ENCODE measurements around the gene CDH1.
A peak's percentile ranks its signal among the peaks of the same experiment; 100 is the strongest.
"Not testable (repeated sequence)": the region's sequence is repeated elsewhere in the genome, so short reads cannot be mapped to it uniquely, and the experiment has no call there.

CDH1 gene

DNA sequence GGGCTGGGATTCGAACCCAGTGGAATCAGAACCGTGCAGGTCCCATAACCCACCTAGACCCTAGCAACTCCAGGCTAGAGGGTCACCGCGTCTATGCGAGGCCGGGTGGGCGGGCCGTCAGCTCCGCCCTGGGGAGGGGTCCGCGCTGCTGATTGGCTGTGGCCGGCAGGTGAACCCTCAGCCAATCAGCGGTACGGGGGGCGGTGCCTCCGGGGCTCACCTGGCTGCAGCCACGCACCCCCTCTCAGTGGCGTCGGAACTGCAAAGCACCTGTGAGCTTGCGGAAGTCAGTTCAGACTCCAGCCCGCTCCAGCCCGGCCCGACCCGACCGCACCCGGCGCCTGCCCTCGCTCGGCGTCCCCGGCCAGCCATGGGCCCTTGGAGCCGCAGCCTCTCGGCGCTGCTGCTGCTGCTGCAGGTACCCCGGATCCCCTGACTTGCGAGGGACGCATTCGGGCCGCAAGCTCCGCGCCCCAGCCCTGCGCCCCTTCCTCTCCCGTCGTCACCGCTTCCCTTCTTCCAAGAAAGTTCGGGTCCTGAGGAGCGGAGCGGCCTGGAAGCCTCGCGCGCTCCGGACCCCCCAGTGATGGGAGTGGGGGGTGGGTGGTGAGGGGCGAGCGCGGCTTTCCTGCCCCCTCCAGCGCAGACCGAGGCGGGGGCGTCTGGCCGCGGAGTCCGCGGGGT is at the start of gene CDH1:
CDH1 (plus strand) TSS at position 247 of the 684 bp plus-strand sequence; CDS start at position 371, 124 bp downstream.
- DNase-seq, result peak; percentile 84

DNA sequence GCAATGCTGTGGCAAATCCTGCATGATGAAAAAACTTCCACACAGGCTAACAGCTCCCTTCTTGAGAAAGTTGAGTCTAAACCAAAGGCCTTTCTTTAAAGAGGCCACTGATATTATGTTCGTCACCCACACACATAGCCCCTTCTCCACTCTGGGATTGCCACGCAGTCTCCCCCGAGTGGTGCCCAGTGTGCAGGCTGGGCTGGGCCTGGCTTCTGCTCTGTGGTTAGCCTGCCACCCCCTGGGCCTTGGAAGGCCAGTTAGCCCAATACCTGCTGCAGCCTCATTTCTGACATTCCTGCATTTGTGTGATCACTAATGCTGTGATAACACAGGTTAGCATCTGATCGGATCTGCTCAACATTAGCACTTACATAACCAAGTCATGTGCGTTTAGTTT is 47.2 kb upstream of the CDH1 start:
- no peak for DNase-seq

- no peak for DNase-seq
Measured at GRCh38 chr16:68695575-68695974, 41.5 kb upstream of the CDH1 start.

GRCh38 chr16:68696514-68696913 is 40.6 kb upstream of the CDH1 start:
- no peak for DNase-seq

- DNase-seq, result no peak
Measured at GRCh38 chr16:68698091-68698490, 39.0 kb upstream of the CDH1 start.

GRCh38 chr16:68700120-68700519 is 37.0 kb upstream of the CDH1 start:
- no peak for DNase-seq

DNA sequence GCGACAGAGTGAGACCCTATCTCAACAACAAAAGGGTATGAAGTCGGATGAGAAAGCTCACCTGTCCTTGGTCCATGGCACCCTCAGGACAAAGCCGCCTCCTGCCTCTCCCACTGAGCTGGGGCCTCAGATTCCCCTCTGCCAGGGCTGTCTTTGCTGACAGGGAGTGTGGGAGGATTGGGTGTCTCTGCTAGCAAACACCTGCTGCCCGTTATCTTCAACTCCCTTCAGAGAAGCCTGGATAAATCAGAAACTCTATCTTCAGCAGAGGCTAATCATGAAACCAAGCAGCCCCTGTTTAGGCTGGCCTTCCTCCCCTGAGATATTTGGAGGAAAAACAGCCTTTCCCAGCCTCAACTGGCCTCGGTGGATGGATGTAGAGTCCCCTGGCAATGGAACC is 36.3 kb upstream of the CDH1 start:
- no peak for DNase-seq

DNA sequence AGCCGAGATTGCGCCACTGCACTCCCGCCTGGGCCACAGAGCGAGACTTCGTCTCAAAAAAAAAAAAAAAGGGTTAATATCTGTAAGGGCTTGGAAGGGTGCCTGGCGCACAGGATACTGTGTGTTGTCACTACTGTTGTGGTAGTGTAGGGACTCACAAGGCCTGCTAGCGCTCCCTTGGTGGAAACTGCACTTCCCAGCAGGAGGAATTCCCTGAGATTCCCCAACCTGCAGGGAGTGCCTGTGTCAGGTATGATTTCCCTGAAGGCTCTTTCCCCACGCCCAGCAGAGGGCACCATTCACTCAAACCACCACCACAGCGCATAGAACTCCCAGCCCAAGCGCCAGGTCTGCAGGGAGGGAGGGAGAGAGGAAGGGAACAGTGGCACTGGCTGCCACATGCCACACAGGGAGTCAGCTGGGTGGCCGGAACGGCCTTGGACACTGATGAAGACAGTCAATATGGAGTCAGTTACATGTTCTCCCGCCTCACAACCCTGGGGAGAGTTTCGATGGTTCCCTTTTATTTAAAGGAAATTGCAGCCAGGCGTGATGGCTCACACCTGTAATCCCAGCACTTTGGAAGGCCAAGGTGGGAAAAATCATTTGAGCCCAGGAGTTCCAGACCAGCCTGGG is 32.7 kb upstream of the CDH1 start:
- peak; percentile 62 for DNase-seq

DNA sequence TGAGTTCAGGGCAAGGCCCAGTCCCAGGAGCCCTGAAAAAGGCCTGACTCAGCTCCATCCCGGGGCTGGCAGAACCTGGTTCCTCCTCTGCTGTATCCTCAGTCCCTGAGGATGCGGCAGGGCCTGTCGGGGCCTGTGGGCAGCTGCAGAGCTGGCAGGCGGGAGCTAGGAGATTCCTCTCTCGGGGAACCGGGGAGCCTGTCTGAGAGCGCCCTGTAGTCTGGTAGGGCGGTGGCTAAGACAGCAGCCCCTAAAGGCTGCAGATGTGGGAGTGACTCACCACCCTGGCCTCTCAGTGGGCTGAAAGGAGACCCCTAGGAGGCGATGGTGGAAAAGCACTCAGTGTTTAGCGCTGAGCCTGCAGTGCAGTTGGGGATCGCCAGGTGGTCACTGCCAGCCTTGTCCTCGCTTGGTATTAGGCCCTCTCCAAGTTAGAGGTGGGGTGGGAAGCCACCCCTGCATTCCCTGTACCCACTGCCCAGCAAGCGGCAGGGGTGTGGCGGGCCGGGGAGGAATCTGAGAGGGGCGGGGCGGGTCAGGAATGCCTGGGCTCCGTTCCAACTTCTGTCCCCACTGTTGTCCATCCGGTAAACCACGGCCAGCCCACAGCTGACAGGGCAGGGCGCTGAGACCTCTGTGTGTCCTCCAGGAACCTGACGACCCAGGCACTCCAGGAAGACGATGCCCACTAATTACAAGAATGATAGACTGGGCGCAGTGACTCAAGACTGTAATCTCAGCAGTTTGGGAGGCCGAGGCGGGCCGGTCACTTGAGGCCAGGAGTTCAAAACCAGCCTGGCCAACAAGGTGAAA is 29.5 kb upstream of the CDH1 start:
- no peak for DNase-seq

DNA sequence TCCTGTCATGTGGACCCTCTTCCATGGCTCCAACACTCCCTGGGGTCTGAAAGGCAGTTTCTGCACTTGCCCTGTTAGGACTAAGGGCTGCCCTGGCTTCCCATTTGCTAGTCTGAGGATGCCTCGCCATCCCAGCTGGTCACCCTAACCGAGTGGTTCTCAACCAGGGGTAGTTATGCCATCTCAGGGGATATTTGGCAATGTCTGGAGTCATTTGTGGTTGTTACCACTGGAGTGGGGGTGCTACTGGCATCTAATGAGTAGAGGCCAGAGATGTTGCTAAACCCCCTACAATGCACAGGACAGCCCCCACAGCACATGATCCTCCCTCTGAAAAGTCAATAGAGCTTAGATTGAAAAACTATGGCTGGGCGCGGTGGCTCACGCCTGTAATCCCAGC is 26.9 kb upstream of the CDH1 start:
- no peak for DNase-seq

GRCh38 chr16:68711421-68712139 is 25.5 kb upstream of the CDH1 start:
- no peak for DNase-seq

DNA sequence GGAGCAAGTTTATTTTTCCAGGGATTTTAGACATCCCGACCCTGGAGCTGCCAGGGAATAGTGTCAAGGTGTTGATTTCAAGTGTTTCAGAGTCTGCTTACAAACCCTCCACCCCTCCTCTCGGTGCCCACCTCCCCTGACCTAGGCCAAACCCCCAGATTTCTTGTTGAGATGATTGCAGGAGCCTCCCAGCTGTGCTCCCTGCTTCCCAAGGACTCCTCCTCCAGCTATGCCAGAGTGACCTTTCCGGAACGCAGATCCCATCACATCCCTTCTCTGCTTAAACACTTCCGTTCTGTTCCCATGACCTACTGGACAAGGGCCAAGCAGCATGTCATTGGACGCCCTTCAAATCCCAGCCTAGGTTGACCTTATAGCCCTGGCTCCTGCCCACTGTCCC is 23.7 kb upstream of the CDH1 start:
- DNase-seq, result no peak

GRCh38 chr16:68715471-68715870 is 21.6 kb upstream of the CDH1 start:
- no peak for DNase-seq

- DNase-seq, result not testable (repeated sequence)
Measured at GRCh38 chr16:68716516-68716915, 20.6 kb upstream of the CDH1 start.

GRCh38 chr16:68717684-68718083 is 19.4 kb upstream of the CDH1 start:
- DNase-seq, result no peak

DNA sequence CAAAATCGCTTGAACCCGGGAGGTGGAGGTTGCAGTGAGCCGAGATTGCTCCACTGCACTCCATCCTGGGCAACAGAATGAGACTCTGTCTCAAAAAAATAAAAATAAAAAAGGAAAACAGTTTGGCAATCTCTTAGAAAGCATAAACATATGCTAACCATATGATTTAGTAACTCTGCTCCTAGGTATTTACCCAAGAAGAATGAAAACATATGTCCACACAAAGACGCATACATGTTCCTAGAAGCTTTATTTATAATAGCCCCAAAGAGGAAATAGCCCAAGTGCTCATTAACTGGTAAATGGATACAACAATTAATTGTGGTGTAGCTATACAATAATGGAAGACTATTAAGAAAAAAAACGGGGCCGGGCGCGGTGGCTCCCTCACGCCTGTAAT is 18.5 kb upstream of the CDH1 start:
- no peak for DNase-seq

DNA sequence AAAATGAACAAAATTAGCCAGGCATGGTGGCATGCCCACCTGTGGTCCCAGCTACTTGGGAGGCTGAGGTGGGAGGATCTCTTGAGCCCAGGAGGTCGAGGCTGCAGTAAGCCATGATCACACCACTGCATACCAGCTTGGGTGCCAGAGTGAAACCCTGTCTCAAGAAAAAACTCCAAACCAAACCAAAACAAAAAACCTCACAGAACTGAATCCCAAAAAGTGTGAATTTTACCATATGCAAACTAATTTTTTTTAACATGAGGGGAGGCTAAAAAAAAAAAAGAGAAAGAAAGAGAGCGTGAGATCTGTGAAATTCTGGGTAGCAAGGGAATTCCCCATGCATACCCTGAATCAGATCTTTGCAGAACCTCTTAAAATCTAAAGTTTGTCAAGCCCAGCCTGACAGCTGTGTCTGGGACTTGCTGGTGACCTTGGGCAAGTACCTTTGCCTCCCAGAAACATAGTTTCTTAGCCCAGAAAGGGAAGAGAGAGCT is 17.1 kb upstream of the CDH1 start:
- no peak for DNase-seq

DNA sequence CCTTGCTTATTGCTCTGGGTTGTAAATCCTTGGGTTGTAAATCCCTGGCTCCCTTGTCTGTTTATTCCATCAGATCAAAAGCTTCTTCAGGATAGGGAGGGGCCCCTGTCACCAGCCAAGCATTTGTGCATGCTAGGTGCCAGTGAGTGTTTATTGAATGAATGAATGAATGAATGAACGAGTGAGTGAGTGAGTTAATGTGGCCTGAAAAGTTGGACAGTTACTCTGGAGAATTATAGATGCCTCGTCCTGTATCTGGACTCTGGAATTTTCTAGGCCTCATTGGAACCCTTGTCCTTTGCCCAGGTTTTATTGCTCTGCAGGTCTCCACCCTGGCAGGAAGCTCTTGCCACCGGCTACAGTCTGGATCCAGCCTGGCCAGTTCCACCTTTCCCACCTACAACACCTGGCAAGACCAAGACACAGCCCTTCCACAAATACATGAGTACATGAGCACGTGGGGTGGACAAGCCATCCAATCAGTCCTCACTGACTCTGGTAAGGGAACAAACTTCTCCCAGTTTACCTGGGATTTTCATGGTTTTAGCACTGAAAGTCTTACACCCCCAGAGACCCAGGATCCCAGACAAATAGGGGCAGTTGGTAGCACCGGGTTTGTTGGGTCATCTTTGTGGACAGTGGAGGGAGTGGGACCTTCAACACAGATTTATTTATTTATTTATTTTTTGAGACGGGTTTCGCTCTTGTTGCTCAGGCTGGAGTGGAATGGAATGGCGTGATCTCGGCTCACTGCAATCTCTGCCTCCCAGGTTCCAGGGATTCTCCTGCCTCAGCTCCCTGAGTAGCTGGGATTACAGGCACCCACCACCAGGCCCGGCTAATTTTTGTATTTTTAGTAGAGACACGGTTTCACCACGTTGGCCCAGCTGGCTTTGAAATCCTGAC is 14.7 kb upstream of the CDH1 start:
- no peak for DNase-seq

GRCh38 chr16:68724797-68725196 is 12.3 kb upstream of the CDH1 start:
- DNase-seq, result no peak

- no peak for DNase-seq
Measured at GRCh38 chr16:68728523-68728922, 8.6 kb upstream of the CDH1 start.

DNA sequence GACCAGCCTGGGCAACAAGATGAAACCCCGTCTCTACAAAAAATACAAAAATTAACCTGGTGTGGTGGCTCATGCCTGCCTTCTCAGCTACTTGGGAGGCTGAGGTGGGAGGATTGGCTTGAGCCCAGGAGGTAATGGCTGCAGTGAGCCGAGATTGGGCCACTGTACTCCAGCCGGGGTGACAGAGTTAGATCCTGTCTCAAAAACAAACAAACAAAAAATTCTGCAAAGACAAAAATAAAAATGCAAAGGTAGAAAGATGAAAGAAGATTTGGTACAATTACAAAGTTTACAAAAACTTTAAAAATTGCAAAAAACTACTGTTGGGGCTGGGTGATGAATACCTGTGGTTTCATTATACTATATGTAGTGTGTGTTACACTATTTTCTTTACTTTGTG is 5.5 kb upstream of the CDH1 start:
- DNase-seq, result no peak

DNA sequence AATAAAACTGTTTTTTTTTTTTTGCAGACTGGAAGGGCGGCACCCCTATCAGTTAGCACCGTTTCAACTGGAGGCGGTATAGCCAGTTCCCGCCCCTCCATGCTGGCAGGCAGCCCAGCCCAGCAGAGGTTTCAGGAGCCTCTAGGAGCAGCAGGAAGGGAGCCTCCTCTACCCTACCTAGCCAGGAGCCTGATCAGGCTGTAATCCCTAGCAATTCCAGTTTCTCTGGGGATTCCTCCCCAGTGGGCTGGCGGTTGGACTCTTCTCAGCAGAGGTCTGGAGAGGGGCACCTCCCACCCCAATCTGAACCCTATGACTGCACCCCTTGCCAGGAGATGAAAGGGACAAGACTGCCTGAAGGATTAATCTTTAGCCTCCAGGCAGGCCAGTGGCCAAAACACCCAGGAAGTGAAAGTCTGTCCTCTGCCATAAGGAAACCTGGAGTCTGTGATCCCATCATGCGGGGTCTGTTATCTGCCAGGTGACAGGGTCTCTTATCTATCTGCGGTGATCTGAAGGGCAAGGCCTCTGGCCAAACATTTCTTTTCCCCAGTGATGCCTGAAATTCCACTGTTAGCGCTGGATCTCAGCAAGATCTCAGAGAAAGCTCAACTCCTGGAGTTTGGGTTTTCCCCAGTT is 4.9 kb upstream of the CDH1 start:
- no peak for DNase-seq
